ENCODE results near the gene MPDU1. TPM values are rescaled to one million over a fixed set of nuclear protein-coding genes. Genes with fewer than 3 reads are reported as not detected.

The MPDU1 gene
- total RNA-seq, 1 experiment from 2014 or later = 50.9 TPM

DNA sequence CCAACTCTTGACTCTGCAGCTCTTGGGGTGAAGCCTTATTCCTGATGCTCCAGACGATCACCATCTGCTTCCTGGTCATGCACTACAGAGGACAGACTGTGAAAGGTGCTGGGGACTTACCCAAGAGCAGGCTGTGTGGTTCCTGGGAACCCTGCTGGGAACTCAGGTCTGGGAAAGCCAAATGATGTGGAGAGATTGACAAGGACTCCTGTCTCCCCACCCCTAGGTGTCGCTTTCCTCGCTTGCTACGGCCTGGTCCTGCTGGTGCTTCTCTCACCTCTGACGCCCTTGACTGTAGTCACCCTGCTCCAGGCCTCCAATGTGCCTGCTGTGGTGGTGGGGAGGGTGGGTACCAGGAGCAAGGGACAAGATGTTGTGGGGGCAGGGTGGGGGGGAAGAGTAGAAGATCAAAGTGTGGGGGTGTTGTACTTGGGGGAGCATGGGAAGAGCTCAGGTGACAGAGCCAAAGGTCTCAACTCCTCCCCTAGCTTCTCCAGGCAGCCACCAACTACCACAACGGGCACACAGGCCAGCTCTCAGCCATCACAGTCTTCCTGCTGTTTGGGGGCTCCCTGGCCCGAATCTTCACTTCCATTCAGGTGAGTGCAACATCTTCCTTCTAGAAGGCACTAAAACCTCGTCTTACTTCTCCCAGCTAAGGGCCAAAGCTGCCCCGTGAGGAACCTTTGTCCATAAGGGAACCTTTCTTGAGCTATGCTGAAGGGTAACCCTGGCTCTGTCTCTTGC lies 3.2 kb downstream of the MPDU1 start:
- Histone ChIP-seq H3K9ac (ENCODE audit: low read length) (no peak overlapping the region), H3K27me3 (ENCODE audit: insufficient read depth, low read length) (no peaks in the 10 kb centered on the region), H3K9me2 (ENCODE audit: insufficient read depth) (no peaks in the 10 kb centered on the region), H4K20me1 (ENCODE audit: insufficient read depth) (no peaks in the 10 kb centered on the region), H3K36me3 (ENCODE audit: control insufficient read depth in 1 of 2, insufficient read depth in 2 of 2, low read length in 2 of 2) (peaks cover 9 to 40% of the 10 kb centered on the region in 2 experiments; a peak in 3 of 4 replicates), H3K9me3 (ENCODE audit: control insufficient read depth in 1 of 2, insufficient read depth in 1 of 2, low read depth in 1 of 2, low read length in 2 of 2) (no peaks in the 10 kb centered on the region), H3K4me3 (replicated peaks in 1 of 2; ENCODE audit: low read depth in 1 of 2, low read length in 2 of 2) (no peak overlapping the region), H2AFZ (ENCODE audit: low read depth, low read length, poor library complexity, severe bottlenecking) (no peak overlapping the region), H3K4me2 (ENCODE audit: low read length) (0 out of 2 replicates have a peak overlapping the region, but pooled peaks have one; percentile 1), H3K27ac (ENCODE audit: low read depth, low read length) (peak overlapping the region; percentile 53), H3K4me1 (ENCODE audit: control insufficient read depth in 1 of 2, insufficient read depth in 2 of 2, low read length in 2 of 2) (peaks cover 11 to 43% of the 10 kb centered on the region in 2 experiments), H3K79me2 (ENCODE audit: insufficient read depth, low read length) (peaks cover 44% of the 10 kb centered on the region)
- no TSS peak for BruUV-seq (replicated peaks)
- DNase-seq (ENCODE audit: low read depth, low spot score) (peak; percentile 58), ATAC-seq (peak; percentile 53)
- ChIA-PET POLR2A (interaction anchor here (0.8 kb wide), 1 partner anchor 100 kb away, joined by 3 read pairs; the partner anchor contains the start of gene TP53), RAD21 (ENCODE audit: low non-redundant PET in 1 of 2, low total read pairs in 2 of 2, uncharacterized antibody in 2 of 2, unreplicated experiment in 2 of 2) (interaction anchor here in 1 of 2 experiments (0.9 kb wide), 1 partner anchor 45 kb away, joined by 3 read pairs; no protein-coding TSS in a partner anchor), CTCF (interaction anchor here (0.6 to 4.9 kb wide), 4 partner anchors 13 to 101 kb away, joined by 3 to 39 read pairs (median 4); partner anchors contain the start of genes TP53 and WRAP53)
- TF ChIP-seq RAD21 (IDR thresholded peaks at IDR 0.05; ENCODE audit: low read depth) (peak; percentile 64), TCF7L2 (IDR thresholded peaks at IDR 0.05; ENCODE audit: borderline replicate concordance, extremely low read depth, insufficient read depth, insufficient read length) (peak; percentile 17), ZNF274 (IDR thresholded peaks at IDR 0.05; ENCODE audit: low read depth, low read length) (no peak)
- TF ChIP-seq, protein P1, sequence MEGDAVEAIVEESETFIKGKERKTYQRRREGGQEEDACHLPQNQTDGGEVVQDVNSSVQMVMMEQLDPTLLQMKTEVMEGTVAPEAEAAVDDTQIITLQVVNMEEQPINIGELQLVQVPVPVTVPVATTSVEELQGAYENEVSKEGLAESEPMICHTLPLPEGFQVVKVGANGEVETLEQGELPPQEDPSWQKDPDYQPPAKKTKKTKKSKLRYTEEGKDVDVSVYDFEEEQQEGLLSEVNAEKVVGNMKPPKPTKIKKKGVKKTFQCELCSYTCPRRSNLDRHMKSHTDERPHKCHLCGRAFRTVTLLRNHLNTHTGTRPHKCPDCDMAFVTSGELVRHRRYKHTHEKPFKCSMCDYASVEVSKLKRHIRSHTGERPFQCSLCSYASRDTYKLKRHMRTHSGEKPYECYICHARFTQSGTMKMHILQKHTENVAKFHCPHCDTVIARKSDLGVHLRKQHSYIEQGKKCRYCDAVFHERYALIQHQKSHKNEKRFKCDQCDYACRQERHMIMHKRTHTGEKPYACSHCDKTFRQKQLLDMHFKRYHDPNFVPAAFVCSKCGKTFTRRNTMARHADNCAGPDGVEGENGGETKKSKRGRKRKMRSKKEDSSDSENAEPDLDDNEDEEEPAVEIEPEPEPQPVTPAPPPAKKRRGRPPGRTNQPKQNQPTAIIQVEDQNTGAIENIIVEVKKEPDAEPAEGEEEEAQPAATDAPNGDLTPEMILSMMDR (IDR thresholded peaks at IDR 0.05 in 2 of 3, conservative IDR thresholded peaks at IDR 0.05 in 1 of 3; ENCODE audit: borderline replicate concordance in 1 of 3, insufficient read depth in 1 of 3, low read depth in 2 of 3, low read length in 2 of 3) = peak in 2 of 3 experiments; percentile 68 to 78; a peak in 5 of 6 replicates
- intact Hi-C loops (cut with micrococcal nuclease) = no loop called here

Measured in HCT116 (cell line).